Hematopoietic multipotent progenitor cell (in vitro differentiated cells): ENCODE results near the gene ASL. TPM values are rescaled to one million over a fixed set of nuclear protein-coding genes. Genes with fewer than 3 reads are reported as not detected.
"Not testable (repeated sequence)": the region's sequence is repeated elsewhere in the genome, so short reads cannot be mapped to it uniquely, and the experiment has no call there.

Experiments
- DNase-seq, 3 donors: peaks; one replicate each; pipeline ENCODE4 v3.0.0-alpha.2; 2011 to 2015; ENCODE audit warnings: low read depth in 2 of 3, low spot score in 2 of 3
- total RNA-seq: library from RNA; depleted of rRNA; stranded (reverse); fragments of >200 nt; gene quantifications from one replicate; pipeline ENCODE4 v1.2.3, GENCODE V29; 2012

The ASL gene
- total RNA-seq, 1 donor, result 40.4 TPM

DNA sequence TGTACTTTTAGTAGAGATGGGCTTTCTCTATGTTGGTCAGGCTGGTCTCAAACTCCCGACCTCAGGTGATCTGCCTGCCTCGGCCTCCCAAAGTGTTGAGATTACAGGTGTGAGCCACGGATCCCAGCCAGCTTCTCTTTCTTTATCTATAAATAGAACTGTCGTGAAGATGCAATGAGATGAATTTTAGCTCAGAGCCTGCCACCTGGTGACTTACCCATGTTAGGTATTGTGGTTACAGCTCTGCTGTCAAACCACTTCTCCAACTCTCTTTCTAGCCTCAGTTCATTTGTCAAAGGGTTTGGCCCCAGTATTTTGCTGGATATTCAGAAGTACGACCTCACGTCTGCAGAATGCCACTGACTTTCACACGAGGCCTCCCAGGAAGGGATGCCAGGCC, 3.4 kb upstream of the ASL start:
- DNase-seq, result not testable (repeated sequence)

DNA sequence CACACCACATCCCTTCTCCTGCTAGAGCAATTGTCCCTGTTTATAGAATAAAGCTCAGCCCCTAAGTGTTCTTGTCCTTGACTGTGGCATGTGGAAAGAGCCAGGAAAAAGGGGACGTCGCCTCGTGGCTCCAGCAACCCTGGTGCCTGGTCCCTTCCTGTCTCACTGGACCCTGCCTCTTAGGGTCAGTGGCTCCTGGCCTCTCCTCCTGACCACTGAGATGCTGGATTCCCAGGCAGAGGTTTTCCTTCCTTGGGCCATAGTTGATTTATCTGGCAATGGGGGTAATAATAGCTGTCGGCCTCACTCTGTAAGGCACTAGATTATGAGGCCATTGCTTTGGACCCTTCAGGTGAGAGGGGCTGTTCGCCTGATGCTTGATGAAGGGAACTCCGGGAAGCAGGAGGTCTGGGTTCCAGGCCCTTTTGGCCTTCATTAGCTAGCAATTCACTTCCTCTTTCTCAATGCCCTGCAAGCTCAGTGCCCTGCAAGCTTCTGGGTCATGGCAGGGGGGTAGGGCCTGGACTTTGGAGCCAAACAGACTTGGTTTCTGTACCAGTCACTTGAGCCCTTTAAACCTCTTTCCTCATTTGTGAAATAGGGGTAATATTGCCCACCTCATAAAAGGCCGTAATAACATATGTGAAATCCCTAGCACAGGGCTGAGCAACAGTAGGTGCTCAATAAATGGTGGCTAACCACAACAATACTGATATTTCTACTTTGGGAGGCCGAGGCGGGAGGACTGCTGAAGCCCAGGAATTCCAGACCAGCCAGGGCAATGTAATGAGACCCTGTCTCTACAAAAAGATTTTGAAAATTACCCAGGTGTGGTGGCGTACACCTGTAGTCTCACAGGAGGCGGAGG, 1.1 kb downstream of the ASL start:
- no peak for DNase-seq

DNA sequence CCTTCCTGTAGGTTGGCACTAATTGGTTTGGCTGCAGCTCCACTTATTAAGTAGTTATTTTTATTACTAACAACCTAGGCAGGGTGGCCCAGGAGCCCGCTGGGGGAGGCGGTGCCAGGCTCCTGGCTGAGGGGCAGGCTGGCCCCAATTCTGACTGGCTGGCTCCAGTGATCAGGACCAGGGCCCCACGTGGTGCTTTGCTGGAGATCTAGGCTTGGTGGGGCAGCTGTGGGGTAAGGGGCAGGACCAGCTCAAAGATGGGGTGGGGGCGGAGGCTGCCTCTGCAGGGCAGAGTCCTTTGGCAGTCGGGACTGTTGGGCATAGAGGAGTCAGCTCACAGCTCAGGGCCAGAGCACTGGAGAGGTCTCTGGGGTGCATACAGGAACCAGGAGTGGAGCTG, 2.4 kb downstream of the ASL start:
- DNase-seq, result no peak

DNA sequence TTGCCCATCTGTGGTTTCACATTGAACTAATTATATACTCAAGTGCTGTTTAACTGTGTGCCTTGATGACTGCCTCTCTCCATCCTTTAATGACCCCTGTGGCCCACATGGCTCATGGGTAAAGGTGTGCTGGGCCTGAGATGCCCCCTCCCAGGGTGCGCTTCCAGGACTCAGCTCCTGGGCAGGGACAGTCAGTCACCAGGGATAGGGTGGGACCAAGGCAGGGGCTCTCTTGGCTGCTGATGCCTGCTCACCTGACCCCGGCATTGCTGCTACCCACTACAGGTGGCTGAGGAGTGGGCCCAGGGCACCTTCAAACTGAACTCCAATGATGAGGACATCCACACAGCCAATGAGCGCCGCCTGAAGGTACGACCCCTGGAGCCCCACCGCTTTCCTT, 6.5 kb downstream of the ASL start:
- no peak for DNase-seq

DNA sequence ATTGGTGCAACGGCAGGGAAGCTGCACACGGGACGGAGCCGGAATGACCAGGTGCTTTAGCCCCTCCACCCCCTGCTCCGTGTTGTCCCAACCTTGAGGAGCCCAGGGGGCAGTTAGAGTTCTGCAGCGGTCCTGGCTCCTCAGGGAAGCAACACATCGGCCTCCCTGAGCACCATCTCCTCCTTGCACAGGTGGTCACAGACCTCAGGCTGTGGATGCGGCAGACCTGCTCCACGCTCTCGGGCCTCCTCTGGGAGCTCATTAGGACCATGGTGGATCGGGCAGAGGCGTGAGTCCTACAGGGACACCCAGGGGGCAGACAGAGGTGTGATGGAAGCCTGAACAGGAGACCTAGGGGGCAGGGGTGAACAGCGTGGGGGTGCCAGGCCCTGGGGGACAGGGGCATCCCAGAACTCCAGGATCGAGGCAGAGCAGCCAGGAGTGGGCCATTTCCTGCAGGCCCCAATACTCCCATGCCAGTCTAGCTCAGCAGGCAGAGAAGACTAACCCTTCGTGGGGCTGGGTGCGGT, 7.3 kb downstream of the ASL start:
- no peak for DNase-seq

DNA sequence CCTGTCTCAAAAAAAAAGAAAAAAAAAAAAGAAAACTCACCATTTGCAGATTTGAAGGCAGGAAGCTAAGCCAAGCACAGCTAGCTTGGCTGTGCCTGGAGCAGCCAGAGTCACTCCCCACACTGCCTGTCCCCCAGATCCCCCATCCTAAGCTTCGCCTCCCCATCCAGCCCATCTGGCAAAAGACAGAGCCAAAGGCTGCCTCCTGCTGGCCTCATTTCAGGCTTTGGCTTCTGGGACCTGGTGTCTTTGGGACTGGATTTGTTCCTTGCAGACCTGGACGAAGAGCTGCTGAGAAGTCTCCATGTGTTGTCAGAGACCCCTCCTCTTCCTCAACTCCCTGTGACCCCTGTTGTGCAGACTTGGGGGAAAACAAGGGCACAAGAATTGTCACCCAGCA, 8.1 kb downstream of the ASL start:
- no peak for DNase-seq

DNA sequence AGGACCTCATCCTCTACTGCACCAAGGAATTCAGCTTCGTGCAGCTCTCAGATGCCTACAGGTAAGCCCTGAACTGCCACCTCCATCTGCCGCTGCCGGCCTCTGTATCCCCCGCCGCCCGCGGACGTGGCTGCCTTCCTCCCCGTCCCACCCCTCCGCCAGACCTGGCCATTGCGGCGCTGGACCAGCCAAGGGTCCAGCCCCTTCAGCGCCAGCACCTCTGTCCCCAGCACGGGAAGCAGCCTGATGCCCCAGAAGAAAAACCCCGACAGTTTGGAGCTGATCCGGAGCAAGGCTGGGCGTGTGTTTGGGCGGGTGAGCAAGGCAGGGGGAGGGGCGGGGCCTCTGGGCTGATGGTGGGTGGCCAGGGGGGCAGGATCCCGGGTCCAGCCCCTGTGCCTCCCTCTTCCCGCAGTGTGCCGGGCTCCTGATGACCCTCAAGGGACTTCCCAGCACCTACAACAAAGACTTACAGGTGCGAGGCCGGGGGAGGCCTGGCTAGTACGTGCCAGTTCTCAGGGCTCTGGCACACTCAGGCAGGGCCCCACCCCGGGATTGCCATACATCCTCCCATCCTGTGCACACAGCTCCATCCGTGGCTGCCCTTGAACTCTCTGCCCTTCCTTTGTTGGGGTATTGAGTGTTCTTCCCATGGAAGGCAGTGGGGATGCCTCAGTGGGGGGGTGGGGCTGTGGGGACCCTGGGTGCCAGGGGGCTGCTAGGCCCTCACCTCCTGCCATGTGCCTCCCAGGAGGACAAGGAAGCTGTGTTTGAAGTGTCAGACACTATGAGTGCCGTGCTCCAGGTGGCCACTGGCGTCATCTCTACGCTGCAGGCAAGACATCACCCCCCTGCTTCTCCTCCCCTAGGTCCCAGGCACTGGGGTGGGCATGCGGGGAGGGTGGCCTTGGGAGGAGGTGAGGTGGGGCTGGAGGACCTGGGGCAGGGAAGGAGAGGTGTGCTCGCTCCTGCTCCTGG, 13.5 kb downstream of the ASL start:
- DNase-seq, result no peak

DNA sequence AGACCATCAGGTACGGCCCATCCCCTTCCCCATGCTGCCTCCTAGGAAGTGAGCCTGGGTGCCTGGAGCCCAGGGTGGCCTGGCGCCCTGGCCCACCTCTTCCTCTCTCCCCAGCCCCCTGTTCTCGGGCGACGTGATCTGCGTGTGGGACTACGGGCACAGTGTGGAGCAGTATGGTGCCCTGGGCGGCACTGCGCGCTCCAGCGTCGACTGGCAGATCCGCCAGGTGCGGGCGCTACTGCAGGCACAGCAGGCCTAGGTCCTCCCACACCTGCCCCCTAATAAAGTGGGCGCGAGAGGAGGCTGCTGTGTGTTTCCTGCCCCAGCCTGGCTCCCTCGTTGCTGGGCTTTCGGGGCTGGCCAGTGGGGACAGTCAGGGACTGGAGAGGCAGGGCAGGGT, 17.0 kb downstream of the ASL start:
- no peak for DNase-seq

DNA sequence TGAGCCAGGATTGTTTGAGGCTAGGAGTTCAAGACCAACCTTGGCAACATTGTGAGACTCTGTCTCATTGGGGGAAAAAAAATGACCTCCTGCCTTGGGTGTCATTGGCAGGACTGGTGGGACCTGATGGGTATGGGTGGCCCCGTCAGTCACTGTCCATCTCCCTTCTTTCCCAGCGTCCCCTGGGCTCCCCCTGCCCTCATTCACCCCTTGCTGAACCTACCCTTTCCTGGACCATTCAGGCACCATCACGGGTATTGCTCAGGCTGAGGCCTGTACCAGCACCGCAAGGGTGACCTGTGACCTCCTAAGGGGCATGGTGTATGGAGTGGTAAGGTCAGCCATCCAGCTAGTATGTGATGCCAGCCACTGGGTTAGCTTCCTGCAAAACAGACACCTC, 19.4 kb downstream of the ASL start:
- DNase-seq, result no peak

DNA sequence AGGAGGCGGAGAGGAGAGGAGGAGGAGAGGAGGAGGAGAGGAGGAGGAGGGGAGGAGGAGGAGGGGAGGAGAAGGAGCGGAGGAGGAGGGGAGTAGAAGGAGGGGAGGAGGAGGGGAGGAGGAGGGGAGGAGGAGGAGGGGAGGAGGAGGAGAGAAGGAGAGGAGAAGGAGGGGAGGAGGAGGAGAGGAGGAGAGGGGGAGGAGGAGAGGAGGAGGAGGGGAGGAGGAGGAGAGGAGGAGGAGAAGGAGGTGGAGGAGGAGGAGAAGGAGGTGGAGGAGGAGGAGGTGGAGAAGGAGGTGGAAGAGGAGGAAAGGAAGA, 23.6 kb downstream of the ASL start:
- no peak for DNase-seq

DNA sequence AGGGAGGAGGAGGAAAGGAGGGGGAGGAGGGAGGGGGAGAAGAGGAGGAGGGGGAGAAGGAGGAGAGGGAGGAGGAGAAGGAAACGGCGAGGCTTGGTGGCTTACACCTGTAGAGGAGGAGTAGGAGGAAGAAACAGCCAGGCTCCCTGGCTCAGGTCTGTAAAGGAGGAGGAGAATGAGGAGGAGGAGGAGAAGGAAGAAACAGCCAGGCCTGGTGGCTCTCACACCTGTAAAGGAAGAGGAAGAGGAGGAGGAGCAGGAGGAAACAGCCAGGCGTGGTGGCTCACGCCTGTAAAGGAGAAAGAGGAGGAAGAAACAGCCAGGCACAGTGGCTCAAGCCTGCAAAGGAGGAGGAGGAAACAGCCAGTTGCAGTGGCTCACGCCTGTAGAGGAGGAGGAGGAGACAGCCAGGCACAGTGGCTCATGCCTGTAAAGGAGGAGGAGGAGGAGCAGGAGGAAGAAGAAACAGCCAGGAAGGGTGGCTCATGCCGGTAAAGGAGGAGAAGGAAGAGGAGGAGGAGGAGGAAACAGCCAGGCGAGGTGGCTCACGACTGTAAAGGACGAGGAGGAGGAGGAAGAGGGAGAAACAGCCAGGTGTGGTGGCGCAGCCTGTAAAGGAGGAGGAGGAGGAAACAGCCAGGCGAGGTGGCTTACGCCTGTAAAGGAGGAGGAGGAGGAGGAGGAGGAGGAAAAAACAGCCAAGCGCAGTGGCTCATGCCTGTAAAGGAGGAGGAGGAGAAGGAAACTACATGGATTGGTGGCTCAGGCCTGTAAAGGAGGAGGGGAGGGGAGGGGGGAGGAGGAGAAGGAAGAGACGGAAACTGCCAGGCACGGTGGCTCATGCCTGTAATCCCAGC, 24.2 kb downstream of the ASL start:
- peak in 2 of 3 donors; percentile 33 to 34 for DNase-seq

DNA sequence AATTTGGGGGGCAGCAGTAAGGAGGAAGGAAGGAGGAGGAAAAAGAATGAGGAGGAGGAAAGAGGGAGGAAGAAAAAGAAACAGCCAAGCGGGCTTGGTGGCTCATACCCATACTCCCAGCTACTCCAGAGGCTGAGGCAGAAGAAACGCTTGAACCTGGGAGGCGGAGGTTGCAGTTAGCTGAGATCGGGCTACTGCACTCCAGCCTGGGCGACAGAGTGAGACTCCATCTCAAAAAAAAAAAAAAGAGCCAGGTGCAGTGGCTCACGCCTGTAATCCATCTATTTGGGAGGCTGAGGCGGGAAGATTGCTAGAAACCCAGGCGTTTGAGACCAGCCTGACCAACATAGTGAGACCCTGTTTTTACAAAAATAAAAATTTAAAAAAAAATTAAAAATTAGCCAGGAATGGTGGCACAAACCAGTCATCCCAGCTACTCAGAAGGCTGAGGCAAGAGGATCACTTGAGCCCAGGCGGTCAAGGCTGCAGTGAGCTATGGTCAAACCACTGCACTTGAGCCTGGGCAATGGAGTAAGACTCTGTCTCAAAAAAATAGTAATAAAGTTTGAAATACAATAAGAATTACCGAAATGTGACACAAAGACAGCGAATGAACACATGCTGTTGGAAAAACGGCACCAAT, 24.9 kb downstream of the ASL start:
- no peak for DNase-seq

DNA sequence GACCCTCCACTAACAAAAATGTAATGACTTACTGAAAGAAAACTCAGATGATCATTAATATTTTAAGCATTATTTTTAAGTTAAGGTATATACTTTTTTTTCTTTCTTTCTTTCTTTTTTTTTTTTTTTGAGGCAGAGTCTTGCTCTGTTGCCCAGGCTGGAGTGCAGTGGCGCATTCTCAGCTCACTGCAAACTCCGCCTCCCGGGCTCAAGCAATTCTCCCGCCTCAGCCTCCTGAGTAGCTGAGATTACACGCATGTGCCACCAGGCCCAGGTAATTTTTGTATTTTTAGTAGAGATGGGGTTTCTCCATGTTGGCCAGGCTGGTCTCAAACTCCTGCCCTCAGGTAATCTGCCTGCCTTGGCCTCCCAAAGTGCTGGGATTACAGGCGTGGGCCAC, 26.5 kb downstream of the ASL start:
- not testable (repeated sequence) for DNase-seq

DNA sequence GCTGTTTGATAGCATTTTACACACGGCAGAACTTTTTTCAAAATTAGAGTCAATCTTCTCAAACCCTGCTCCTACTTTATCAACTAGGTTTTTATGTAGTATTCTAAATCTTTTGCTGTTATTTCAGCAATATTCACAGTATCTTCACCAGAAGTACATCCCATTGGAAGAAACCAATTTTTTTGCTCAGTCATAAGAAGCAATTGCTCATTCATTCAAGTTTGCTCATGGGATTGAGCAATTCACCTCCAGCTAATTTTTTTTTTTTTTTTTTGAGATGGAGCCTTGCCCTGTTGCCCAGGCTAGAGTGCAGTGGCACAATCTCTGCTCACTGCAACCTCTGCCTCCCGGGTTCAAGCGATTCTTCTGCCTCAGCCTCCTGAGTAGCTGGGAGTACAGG, 28.4 kb downstream of the ASL start:
- not testable (repeated sequence) for DNase-seq

DNA sequence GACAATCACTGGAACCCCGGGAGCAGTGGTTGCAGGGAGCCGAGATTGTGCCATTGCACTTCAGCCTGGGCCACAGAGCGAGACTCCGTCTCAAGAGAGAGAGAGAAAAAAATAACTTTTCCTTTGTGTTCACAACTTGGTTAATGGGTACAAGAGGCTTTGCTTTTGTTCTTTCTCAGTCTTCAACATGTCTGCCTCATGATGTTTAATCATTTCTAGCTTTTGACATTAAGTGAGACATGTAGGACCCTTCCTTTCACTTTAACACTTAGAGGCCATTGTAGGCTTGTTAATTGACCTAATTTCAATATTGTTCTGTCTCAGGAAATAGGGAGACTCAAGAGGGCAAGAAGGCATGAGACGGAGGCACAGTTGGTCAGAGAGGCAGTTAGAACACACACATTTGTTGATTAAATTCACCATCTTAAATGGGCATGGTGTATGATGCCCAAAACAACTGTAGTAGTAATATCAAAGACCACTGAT, 29.7 kb downstream of the ASL start:
- DNase-seq, result no peak

DNA sequence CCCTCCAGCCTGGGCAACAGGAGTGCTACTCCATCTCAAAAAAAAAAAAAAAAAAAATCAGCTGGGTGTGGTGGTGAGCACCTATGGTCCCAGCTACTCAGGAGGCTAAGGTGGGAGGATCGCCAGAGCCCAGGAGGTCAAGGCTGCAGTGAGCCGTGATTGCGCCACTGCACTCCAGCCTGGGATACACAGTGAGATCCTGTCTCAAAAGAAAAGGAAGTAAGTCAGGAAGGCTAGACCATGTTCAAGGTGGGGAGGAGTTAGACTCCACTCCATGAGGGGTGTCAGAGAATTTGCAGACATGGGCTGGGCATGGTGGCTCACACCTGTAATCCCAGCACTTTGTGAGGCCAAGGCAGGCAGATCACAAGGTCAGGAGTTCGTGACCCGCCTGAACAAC, 32.8 kb downstream of the ASL start:
- DNase-seq, result not testable (repeated sequence)

DNA sequence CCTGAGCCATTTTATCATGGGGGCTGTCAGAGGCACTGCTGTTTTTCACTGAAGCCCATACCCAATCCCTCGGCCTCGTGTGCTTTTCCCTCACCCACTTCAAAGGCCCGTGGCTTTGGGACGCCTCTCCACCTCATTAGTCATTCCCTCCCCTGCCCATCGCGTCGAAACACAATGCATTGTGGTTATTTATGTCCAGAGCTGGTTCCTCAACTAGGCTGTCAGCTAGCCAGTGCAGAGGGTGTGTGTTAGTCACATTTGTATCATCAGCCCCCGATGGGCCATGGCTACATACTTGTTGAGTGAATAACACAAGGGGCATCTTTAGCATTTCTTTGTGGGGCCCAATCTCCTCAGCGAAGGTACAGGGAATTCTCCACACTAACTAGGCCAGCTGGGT, 35.2 kb downstream of the ASL start:
- DNase-seq, result no peak

DNA sequence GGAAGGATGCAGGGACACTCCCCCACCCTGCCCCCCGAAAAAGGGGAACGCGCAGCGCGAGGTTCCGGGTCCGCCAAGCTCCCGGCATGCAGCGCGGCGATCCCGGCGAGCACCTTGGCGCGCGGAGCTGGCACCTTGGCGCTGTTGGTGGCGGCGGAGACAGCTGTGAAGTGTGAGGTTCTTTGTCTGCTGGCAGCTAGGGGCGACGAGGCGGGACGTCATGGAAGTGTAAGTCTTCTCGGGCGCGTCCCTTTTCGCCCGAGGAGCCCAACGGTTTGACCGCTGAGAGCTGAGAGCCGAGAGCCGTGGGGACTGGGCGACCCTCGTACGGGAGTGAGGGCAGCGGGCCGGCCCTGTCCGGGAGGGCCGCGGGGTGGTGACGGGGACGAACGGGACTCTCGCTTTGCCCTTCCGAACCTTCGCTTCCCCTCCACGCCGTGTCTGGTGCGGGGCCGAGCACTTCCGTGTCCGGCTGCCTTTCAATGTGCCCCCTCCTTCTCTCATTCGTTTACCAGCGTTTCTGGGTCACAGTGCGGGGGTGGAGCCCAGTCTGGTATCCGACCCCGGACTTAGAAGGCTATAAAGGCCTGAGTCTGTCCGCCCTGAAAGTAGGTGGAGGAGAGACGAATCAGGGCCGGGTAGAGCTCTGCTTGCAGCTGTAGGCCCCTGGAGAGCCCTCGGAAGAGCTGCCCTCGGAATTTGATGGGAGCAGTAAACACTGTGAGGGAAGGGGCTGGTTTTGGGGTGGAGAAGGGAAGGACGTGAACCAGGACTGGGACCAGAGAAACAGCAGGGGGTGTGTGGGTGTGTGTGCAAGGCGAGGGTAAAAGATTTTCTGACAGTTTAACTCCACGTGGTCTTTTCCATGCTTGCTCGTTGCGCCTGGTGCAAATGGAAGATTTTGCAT, 39.4 kb downstream of the ASL start, which contains the start of gene CRCP:
CRCP (plus strand) TSS at position 105 of the 907 bp plus-strand sequence; CDS start at position 221, 116 bp downstream.
- peak; percentile 61 to 89 (median 89) for DNase-seq
